Panc1 (cell line): Measurements from ENCODE around the gene LPAR6.

Experiments used
- SIN3A ChIP-seq: IDR thresholded peaks from 2 replicates; pipeline ENCODE4 v1.6.1; 2012; ENCODE audit warnings: low read depth, mild to moderate bottlenecking, low read length, moderate library complexity, borderline replicate concordance; ENCODE audit not compliant: insufficient read depth
- TCF7L2 ChIP-seq: IDR thresholded peaks from 2 replicates; pipeline ENCODE4 v1.6.1; 2011; ENCODE audit warnings: mild to moderate bottlenecking, low read depth, low read length, inconsistent platforms
- TF ChIP-seq, protein P1 (sequence below): fragments of 450-650 bp; IDR thresholded peaks from 2 replicates; pipeline ENCODE4 v1.5.1; 2017; ENCODE audit warnings: mild to moderate bottlenecking
- TF ChIP-seq, protein P2 (sequence below), 2 experiments: IDR thresholded peaks; 2 replicates each; pipeline ENCODE4 v1.6.1; 2011 to 2012; ENCODE audit warnings: low read depth in 2 of 2, control low read depth in 1 of 2, low read length in 1 of 2, mild to moderate bottlenecking in 1 of 2, moderate library complexity in 1 of 2; ENCODE audit not compliant: insufficient read depth in 1 of 2

- TF ChIP-seq TCF7L2: no peak
- TF ChIP-seq, protein P1, sequence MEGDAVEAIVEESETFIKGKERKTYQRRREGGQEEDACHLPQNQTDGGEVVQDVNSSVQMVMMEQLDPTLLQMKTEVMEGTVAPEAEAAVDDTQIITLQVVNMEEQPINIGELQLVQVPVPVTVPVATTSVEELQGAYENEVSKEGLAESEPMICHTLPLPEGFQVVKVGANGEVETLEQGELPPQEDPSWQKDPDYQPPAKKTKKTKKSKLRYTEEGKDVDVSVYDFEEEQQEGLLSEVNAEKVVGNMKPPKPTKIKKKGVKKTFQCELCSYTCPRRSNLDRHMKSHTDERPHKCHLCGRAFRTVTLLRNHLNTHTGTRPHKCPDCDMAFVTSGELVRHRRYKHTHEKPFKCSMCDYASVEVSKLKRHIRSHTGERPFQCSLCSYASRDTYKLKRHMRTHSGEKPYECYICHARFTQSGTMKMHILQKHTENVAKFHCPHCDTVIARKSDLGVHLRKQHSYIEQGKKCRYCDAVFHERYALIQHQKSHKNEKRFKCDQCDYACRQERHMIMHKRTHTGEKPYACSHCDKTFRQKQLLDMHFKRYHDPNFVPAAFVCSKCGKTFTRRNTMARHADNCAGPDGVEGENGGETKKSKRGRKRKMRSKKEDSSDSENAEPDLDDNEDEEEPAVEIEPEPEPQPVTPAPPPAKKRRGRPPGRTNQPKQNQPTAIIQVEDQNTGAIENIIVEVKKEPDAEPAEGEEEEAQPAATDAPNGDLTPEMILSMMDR: no peak
- no peak for TF ChIP-seq SIN3A
- TF ChIP-seq, protein P2, sequence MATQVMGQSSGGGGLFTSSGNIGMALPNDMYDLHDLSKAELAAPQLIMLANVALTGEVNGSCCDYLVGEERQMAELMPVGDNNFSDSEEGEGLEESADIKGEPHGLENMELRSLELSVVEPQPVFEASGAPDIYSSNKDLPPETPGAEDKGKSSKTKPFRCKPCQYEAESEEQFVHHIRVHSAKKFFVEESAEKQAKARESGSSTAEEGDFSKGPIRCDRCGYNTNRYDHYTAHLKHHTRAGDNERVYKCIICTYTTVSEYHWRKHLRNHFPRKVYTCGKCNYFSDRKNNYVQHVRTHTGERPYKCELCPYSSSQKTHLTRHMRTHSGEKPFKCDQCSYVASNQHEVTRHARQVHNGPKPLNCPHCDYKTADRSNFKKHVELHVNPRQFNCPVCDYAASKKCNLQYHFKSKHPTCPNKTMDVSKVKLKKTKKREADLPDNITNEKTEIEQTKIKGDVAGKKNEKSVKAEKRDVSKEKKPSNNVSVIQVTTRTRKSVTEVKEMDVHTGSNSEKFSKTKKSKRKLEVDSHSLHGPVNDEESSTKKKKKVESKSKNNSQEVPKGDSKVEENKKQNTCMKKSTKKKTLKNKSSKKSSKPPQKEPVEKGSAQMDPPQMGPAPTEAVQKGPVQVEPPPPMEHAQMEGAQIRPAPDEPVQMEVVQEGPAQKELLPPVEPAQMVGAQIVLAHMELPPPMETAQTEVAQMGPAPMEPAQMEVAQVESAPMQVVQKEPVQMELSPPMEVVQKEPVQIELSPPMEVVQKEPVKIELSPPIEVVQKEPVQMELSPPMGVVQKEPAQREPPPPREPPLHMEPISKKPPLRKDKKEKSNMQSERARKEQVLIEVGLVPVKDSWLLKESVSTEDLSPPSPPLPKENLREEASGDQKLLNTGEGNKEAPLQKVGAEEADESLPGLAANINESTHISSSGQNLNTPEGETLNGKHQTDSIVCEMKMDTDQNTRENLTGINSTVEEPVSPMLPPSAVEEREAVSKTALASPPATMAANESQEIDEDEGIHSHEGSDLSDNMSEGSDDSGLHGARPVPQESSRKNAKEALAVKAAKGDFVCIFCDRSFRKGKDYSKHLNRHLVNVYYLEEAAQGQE (IDR thresholded peaks at IDR 0.05; ENCODE audit: insufficient read depth in 1 of 2, low read depth in 2 of 2, low read length in 1 of 2): no peak
These were observed 26.1 kb downstream of the LPAR6 start for GRCh38 chr13:48386816-48387215.
